SJSA1 (cell line): ENCODE measurements around the gene KRTAP29-1. TPM values are rescaled to one million over a fixed set of nuclear protein-coding genes. Genes with fewer than 3 reads are reported as not detected.
"Not testable (repeated sequence)": the region's sequence is repeated elsewhere in the genome, so short reads cannot be mapped to it uniquely, and the experiment has no call there.

Experiments
- DNase-seq, 2 experiments: peaks; one replicate each; pipeline ENCODE4 v3.0.0-alpha.2; 2015 to 2020; ENCODE audit warnings: low spot score in 2 of 2, low read depth in 1 of 2
- H3K27ac ChIP-seq: fragments of 250-450 bp; sonication (Bioruptor Pico); 2 replicates; pipeline ENCODE4 v1.5.1; 2020; ENCODE audit warnings: mild to moderate bottlenecking, moderate library complexity
- H3K27me3 ChIP-seq: fragments of 250-450 bp; sonication (Bioruptor Pico); replicated peaks from 2 replicates; pipeline ENCODE4 v1.5.1; 2020; ENCODE audit warnings: mild to moderate bottlenecking, moderate library complexity
- H3K36me3 ChIP-seq: fragments of 250-450 bp; sonication (Bioruptor Pico); 2 replicates; pipeline ENCODE4 v1.5.1; 2020; ENCODE audit warnings: mild to moderate bottlenecking
- H3K4me1 ChIP-seq: fragments of 250-450 bp; sonication (Bioruptor Pico); replicated peaks from 2 replicates; pipeline ENCODE4 v1.6.1; 2021; ENCODE audit warnings: mild to moderate bottlenecking
- H3K4me3 ChIP-seq: fragments of 250-450 bp; sonication (Bioruptor Pico); 2 replicates; pipeline ENCODE4 v1.5.1; 2020; ENCODE audit warnings: mild to moderate bottlenecking
- H3K9me3 ChIP-seq: fragments of 250-450 bp; sonication (Bioruptor Pico); replicated peaks from 2 replicates; pipeline ENCODE4 v1.5.1; 2020; ENCODE audit warnings: mild to moderate bottlenecking
- total RNA-seq: library from RNA; depleted of rRNA; stranded (reverse); fragments of >200 nt; shearing (Covaris generic); gene quantifications from 2 replicates; pipeline ENCODE4 v1.2.3, GENCODE V29; 2014; rRNA removed

Gene KRTAP29-1
- total RNA-seq, 1 experiment from 2014 or later: not detected

DNA sequence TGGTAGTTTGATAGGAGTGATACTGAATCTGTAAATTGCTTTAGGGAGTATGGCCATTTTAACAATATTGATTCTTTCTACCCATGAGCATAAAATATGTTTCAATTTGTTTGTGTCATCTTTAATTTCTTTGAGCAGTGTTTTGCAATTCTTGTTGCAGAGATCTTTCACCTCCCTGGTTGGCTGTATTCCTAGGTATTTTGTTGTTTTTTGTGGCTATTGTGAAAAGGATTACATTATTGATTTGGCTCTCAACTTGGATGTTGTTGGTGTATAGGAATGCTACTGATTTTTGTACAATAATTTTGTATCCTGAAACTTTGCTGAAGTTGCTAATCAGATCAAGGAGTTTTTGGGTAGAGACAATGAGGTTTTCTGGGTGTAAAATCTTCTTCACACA is 44.2 kb downstream of the KRTAP29-1 start:
- DNase-seq: no peak
- H3K4me1 ChIP-seq: no peaks in the 10 kb centered on the region
- no peaks in the 10 kb centered on the region for H3K36me3 ChIP-seq
- no peak overlapping the region for H3K4me3 ChIP-seq
- no peaks in the 10 kb centered on the region for H3K9me3 ChIP-seq
- H3K27me3 ChIP-seq: peaks cover 7% of the 10 kb centered on the region
- H3K27ac ChIP-seq: no peak overlapping the region

DNA sequence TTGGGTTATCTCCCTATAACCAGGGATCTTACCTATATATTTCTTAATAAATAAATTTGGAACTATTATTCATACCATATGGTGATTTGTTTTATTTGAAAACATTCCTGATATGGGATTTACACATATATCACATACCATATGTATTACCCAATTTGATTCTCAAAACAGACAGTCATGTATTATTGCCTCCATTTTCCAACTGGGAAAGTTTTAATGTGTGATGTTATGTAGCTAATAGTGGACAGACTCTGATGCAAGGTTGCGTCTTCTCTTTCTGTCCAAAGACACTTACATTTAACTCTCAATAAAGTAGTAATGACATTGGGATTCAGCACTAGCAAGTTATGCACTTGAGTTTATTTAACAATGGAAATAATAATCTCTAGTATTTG is 46.4 kb downstream of the KRTAP29-1 start:
- peaks cover 16% of the 10 kb centered on the region for H3K27me3 ChIP-seq
- no peaks in the 10 kb centered on the region for H3K9me3 ChIP-seq
- no peak overlapping the region for H3K4me3 ChIP-seq
- H3K4me1 ChIP-seq: no peaks in the 10 kb centered on the region
- H3K36me3 ChIP-seq: no peaks in the 10 kb centered on the region
- DNase-seq: no peak
- no peak overlapping the region for H3K27ac ChIP-seq

DNA sequence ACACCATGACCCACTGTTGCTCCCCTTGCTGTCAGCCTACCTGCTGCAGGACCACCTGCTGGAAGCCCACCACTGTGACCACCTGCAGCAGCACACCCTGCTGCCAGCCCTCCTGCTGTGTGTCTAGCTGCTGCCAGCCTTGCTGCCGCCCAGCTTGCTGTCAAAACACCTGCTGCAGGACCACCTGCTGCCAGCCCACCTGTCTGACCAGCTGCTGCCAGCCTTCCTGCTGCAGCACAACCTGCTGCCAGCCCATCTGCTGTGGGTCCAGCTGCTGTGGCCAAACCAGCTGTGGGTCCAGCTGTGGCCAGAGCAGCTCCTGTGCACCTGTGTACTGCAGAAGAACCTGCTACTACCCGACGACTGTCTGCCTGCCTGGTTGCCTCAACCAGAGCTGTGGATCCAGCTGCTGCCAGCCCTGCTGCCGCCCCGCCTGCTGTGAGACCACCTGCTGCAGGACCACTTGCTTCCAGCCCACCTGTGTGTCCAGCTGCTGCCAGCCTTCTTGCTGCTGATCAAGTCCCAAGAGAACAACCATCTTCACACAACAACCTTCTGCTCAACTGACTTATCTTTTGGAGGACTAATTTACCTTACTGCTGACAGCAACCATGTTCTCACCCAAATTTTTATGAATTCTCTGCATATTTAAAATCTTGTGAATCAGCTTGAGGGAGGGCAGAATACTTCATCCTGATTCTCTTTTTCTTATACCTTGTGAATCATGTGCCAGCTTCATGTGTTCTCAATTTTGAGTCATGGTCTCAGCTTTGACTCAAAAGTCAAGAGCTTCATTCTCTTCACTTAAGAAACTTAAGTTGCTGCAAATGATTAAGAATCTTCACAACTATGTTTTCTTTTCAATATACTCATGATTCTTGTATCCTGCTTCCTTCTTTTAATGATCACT is 47.0 kb downstream of the KRTAP29-1 start, which contains the start of gene KRTAP9-9:
KRTAP9-9 (plus strand) TSS at position 4 of the 910 bp plus-strand sequence.
- peaks cover 16% of the 10 kb centered on the region for H3K27me3 ChIP-seq
- not testable (repeated sequence) for H3K36me3 ChIP-seq, H3K27ac ChIP-seq, H3K4me1 ChIP-seq, H3K4me3 ChIP-seq, DNase-seq, H3K9me3 ChIP-seq

DNA sequence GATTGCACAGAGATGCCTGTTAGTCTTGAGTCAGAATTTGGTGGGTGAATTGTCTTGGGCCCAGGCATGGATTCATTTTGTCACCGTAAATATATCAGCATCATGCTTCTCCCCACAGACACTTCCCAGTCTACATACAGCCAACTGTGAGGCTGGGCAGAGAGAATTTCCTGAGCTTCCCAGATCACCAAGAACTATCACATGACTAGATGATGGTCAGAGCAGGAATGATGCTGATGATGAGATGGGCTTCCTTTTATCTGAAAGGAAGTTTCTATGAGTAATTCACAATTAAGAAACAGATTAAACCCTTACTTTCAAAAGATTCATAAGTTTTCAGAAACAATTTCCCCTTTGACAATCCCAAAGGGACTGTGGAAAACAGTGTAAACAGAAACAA is 47.8 kb downstream of the KRTAP29-1 start:
- H3K4me3 ChIP-seq: no peak overlapping the region
- no peak for DNase-seq
- H3K27ac ChIP-seq: no peak overlapping the region
- no peaks in the 10 kb centered on the region for H3K9me3 ChIP-seq
- H3K4me1 ChIP-seq: no peaks in the 10 kb centered on the region
- no peaks in the 10 kb centered on the region for H3K36me3 ChIP-seq
- H3K27me3 ChIP-seq: peaks cover 16% of the 10 kb centered on the region

Other genes with a start within 250 kb of the KRTAP29-1 start
- not detected in 2 replicates for gene KRTAP2-2, start 247.6 kb downstream of the KRTAP29-1 start, total RNA-seq
- not detected in 2 replicates for gene KRTAP2-3, start 242.7 kb downstream of the KRTAP29-1 start, total RNA-seq
- gene KRTAP2-4, start 237.0 kb downstream of the KRTAP29-1 start, total RNA-seq: not detected in 2 replicates
- gene KRTAP4-7, start 218.7 kb downstream of the KRTAP29-1 start, total RNA-seq: not detected in 2 replicates
- gene KRTAP4-8, start 204.7 kb downstream of the KRTAP29-1 start, total RNA-seq: not detected in 2 replicates
- gene KRTAP4-16, start 200.6 kb downstream of the KRTAP29-1 start, total RNA-seq: not detected in 2 replicates
- not detected in 2 replicates for gene KRTAP4-9, start 197.5 kb downstream of the KRTAP29-1 start, total RNA-seq
- not detected in 2 replicates for gene KRTAP4-11, start 184.5 kb downstream of the KRTAP29-1 start, total RNA-seq
- not detected in 2 replicates for gene KRTAP4-12, start 178.7 kb downstream of the KRTAP29-1 start, total RNA-seq
- gene KRTAP4-6, start 162.3 kb downstream of the KRTAP29-1 start, total RNA-seq: not detected in 2 replicates
- gene KRTAP4-5, start 153.0 kb downstream of the KRTAP29-1 start, total RNA-seq: not detected in 2 replicates
- gene KRTAP4-4, start 142.1 kb downstream of the KRTAP29-1 start, total RNA-seq: not detected in 2 replicates
- gene KRTAP4-3, start 134.6 kb downstream of the KRTAP29-1 start, total RNA-seq: not detected in 2 replicates
- gene KRTAP4-2, start 124.6 kb downstream of the KRTAP29-1 start, total RNA-seq: not detected in 2 replicates
- gene KRTAP4-1, start 117.9 kb downstream of the KRTAP29-1 start, total RNA-seq: not detected in 2 replicates
- gene KRTAP9-1, start 113.0 kb downstream of the KRTAP29-1 start, total RNA-seq: not detected in 2 replicates
- not detected in 2 replicates for gene KRTAP9-2, start 76.2 kb downstream of the KRTAP29-1 start, total RNA-seq
- gene KRTAP9-3, start 70.4 kb downstream of the KRTAP29-1 start, total RNA-seq: not detected in 2 replicates
- gene KRTAP9-8, start 64.9 kb downstream of the KRTAP29-1 start, total RNA-seq: not detected in 2 replicates
- gene KRTAP9-4, start 53.2 kb downstream of the KRTAP29-1 start, total RNA-seq: not detected in 2 replicates
- not detected in 2 replicates for gene KRTAP9-9, start 47.5 kb downstream of the KRTAP29-1 start, total RNA-seq
- gene KRTAP9-6, start 37.5 kb downstream of the KRTAP29-1 start, total RNA-seq: not detected in 2 replicates
- not detected in 2 replicates for gene KRTAP9-7, start 27.2 kb downstream of the KRTAP29-1 start, total RNA-seq
- gene KRTAP16-1, start 6.5 kb upstream of the KRTAP29-1 start, total RNA-seq: not detected in 2 replicates
- not detected in 2 replicates for gene KRTAP17-1, start 12.9 kb upstream of the KRTAP29-1 start, total RNA-seq
- not detected in 2 replicates for gene KRT33A, start 48.0 kb upstream of the KRTAP29-1 start, total RNA-seq
- 0.21 and 0.72 TPM in 2 replicates for gene KRT33B, start 67.0 kb upstream of the KRTAP29-1 start, total RNA-seq
- gene KRT34, start 79.5 kb upstream of the KRTAP29-1 start, total RNA-seq: 0.84 and 1.6 TPM in 2 replicates
- not detected in 2 replicates for gene KRT31, start 94.8 kb upstream of the KRTAP29-1 start, total RNA-seq
- not detected in 2 replicates for gene KRT37, start 121.7 kb upstream of the KRTAP29-1 start, total RNA-seq
- not detected in 2 replicates for gene KRT38, start 138.1 kb upstream of the KRTAP29-1 start, total RNA-seq
- not detected in 2 replicates for gene KRT32, start 164.5 kb upstream of the KRTAP29-1 start, total RNA-seq
- gene KRT35, start 178.3 kb upstream of the KRTAP29-1 start, total RNA-seq: not detected in 2 replicates
- not detected in 2 replicates for gene KRT36, start 187.1 kb upstream of the KRTAP29-1 start, total RNA-seq
- not detected in 2 replicates for gene KRT13, start 202.8 kb upstream of the KRTAP29-1 start, total RNA-seq
- gene KRT15, start 216.0 kb upstream of the KRTAP29-1 start, total RNA-seq: 1.6 and 3.9 TPM in 2 replicates
- gene KRT19, start 225.5 kb upstream of the KRTAP29-1 start, total RNA-seq: not detected in 2 replicates